Measurements from ENCODE around the gene UTS2B. TPM values are rescaled to one million over a fixed set of nuclear protein-coding genes. Genes with fewer than 3 reads are reported as not detected.

Gene UTS2B
- total and polyA plus RNA-seq, 9 of the 15 experiments (the other 6 are each of a cell fraction or from before 2014, with no cell fraction given): 0.06 TPM; not detected in 8

- Histone ChIP-seq H3K27ac (ENCODE audit: extremely low read depth, low read depth, low read length) (no peak overlapping the region), H3K79me2 (ENCODE audit: control insufficient read depth, insufficient read depth, low read length) (no peaks in the 10 kb centered on the region), H3K4me1 (replicated peaks in 1 of 2; ENCODE audit: control insufficient read depth in 2 of 2, insufficient read depth in 2 of 2, low read length in 2 of 2) (peaks cover 0 to 4% of the 10 kb centered on the region in 2 experiments; a peak in 2 of 5 replicates), H2AFZ (ENCODE audit: low read depth, low read length) (no peak overlapping the region), H3K27me3 (ENCODE audit: control insufficient read depth in 2 of 2, insufficient read depth in 2 of 2, low read length in 2 of 2) (no peaks in the 10 kb centered on the region), H3K4me2 (ENCODE audit: insufficient read depth, low read length) (no peak overlapping the region), H3K4me3 (no peak overlapping the region), H4K20me1 (replicated peaks; ENCODE audit: control insufficient read depth, insufficient read depth, low read length) (no peaks in the 10 kb centered on the region), H3K9me3 (replicated peaks; ENCODE audit: control insufficient read depth, insufficient read depth, low read depth, low read length) (no peaks in the 10 kb centered on the region), H3K36me3 (ENCODE audit: control insufficient read depth, insufficient read depth, low read length) (peaks cover 59% of the 10 kb centered on the region), H3K9me1 (ENCODE audit: control insufficient read depth, insufficient read depth, low read length) (no peaks in the 10 kb centered on the region), H3K9ac (ENCODE audit: insufficient read depth in 1 of 2, low read depth in 2 of 2, low read length in 2 of 2) (no peak overlapping the region)
- FAIRE-seq: no peak
- no peak for ATAC-seq
- no peak for DNase-seq (ENCODE audit: extremely low read depth in 1 of 4, low spot score in 3 of 4)
- intact Hi-C loops (cut with micrococcal nuclease): no loop called here
- POLR2A ChIA-PET: no interaction called here
- in situ Hi-C loops (cut with MboI): no loop called here
- TF ChIP-seq DEAF1 (CRISPR knock-in tag; IDR thresholded peaks at IDR 0.05) (no peak), CREB5 (CRISPR knock-in tag; IDR thresholded peaks at IDR 0.05) (no peak), JUND (IDR thresholded peaks at IDR 0.05; ENCODE audit: borderline replicate concordance, low read depth, low read length) (no peak), JUND (tag; IDR thresholded peaks at IDR 0.05; ENCODE audit: borderline replicate concordance, low read depth, low read length) (no peak), STAT6 (CRISPR knock-in tag; IDR thresholded peaks at IDR 0.05) (no peak), ZNF280B (CRISPR knock-in tag; IDR thresholded peaks at IDR 0.05) (no peak), FOXM1 (IDR thresholded peaks at IDR 0.05; ENCODE audit: low read depth) (no peak), FOXM1 (CRISPR knock-in tag; IDR thresholded peaks at IDR 0.05; ENCODE audit: low read depth) (no peak)
- BruUV-seq (replicated peaks): no TSS peak
- WGBS (ENCODE audit: insufficient coverage, low coverage, missing lambda C conversion rate): 89% methylated on average over 4 of the region's 4 CpGs
- CTCF ChIA-PET (ENCODE audit: low intra/inter-chr PET ratio): interaction anchor here (0.7 kb wide), 1 partner anchor 61 kb away, joined by 6 read pairs; no protein-coding TSS in a partner anchor
These were observed 32.9 kb upstream of the UTS2B start for GRCh38 chr3:191363221-191363620.

All from K562 (cell line).